ENCODE data around the gene TSPO. TPM values are rescaled to one million over a fixed set of nuclear protein-coding genes. Genes with fewer than 3 reads are reported as not detected.

The TSPO gene
- total and polyA plus RNA-seq, 2 donors from 2014 or later, result 134 to 173 TPM

DNA sequence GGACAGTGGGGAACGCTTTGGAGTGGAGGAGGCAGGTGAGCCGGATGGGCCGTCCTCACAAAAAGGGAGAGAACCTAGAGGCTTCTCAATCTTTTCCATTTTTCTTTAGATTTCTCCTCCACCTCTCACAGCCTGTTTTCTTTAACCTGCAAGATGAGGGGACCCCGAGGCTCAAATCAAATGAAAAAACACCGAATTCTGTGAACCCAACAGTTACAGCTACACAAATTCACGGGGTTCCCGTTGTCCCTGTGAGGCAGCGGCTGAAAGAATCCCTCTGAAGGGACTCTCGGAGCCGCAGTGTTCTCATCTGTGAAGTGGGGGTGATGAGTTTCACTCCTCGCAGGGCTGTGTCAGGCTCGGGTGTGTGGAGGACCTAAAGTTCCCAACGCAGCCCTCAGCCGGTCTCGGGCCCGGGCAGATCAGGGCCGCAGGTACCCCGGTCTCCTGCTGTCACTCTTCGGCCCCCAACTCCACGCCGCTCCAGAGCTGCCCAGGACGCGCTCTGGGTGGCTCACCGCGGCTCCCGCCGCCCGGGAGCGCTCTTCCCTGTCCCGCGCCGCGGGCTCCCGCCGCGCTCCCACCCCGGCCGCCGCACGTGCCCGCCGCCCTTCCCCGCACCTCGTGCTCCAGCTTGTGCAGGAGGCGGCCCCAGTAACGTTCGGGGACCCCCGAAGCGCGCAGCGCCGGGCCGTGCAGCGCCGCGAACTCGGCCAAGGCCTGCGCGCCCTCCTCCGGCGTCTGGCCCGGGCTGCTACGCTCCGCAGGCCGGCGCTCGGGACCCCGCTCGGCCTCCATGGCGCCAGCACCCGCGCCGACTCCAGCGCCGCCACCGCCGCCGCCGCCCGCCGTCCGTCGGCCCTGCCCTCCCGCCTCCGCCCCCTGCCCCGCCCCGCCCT is 35.2 kb downstream of the TSPO start, which contains the start of gene TTLL12:
Gene TTLL12 (minus strand): TSS at position 863 of the 899 bp plus-strand sequence. CDS start 65 bp downstream, at position 798.
- no peak for FAIRE-seq

DNA sequence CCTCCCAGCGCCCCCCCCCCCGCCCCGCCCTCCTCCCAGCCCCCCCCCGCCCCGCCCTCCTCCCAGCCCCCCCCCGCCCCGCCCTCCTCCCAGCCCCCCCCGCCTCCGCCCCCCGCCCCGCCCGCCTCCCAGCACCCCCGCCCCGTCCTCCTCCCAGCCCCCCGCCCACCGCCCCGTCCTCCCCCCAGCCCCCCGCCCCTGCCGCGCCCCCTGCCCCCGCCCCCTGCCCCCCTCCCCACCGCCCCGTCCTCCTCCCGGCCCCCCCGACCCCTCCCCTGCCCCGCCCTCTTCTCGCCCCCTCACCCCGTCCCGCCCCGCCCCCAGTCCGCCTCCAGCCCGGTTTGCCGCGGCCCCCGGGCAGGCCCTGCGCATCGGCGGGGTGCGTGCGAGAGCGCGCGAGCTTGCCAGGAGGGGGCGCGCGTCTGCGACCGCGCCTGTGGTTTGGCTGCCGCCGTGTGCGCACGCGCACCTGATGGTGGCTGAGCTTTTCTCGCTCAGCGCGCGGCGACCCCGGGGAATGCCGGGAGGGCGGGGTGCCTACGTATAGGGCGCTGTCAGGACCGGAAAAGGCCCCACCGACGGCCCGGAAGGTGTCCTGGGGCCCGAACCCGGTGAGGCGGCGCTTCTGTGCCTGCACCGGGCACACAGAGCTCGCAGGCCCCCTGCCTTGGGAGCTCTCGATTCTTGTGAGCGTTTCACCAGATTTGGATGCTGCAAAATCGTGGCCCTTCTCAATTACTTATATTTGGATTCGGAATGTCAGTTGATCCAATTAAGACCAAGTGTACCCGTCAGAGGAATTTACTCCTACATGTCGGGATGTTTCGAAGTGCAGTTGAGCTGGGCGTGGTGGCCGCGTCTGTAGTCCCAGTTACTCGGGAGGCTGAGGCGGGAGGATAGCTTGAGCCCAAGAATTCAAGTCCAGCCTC is 36.1 kb downstream of the TSPO start:
- peak overlapping the region; percentile 65 to 85 for H3K27ac ChIP-seq (ENCODE audit: low read depth in 2 of 2, low read length in 2 of 2)
- TF ChIP-seq, protein P1, sequence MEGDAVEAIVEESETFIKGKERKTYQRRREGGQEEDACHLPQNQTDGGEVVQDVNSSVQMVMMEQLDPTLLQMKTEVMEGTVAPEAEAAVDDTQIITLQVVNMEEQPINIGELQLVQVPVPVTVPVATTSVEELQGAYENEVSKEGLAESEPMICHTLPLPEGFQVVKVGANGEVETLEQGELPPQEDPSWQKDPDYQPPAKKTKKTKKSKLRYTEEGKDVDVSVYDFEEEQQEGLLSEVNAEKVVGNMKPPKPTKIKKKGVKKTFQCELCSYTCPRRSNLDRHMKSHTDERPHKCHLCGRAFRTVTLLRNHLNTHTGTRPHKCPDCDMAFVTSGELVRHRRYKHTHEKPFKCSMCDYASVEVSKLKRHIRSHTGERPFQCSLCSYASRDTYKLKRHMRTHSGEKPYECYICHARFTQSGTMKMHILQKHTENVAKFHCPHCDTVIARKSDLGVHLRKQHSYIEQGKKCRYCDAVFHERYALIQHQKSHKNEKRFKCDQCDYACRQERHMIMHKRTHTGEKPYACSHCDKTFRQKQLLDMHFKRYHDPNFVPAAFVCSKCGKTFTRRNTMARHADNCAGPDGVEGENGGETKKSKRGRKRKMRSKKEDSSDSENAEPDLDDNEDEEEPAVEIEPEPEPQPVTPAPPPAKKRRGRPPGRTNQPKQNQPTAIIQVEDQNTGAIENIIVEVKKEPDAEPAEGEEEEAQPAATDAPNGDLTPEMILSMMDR (IDR thresholded peaks at IDR 0.05; ENCODE audit: borderline replicate concordance, extremely low read depth, insufficient read depth), result peak; percentile 69
- H3K9ac ChIP-seq (ENCODE audit: low read length in 3 of 3), result peak overlapping the region; percentile 65 to 85 (median 69)
- H3K27me3 ChIP-seq (ENCODE audit: control insufficient read depth, insufficient read depth, low read length), result no peaks in the 10 kb centered on the region
- peaks cover 0 to 10% (median 9%) of the 10 kb centered on the region in 3 donors for H3K4me1 ChIP-seq (ENCODE audit: control insufficient read depth in 2 of 3, insufficient read depth in 2 of 3, low read depth in 1 of 3, low read length in 3 of 3)
- DNase-seq (peak; percentile 97 to 99 (median 98)), FAIRE-seq (no peak)
- no peaks in the 10 kb centered on the region for H3K36me3 ChIP-seq (ENCODE audit: control insufficient read depth in 2 of 3, insufficient read depth in 3 of 3, low read length in 3 of 3)
- intact Hi-C loops (cut with DNase I), result no loop called here
- no peaks in the 10 kb centered on the region for H3K9me3 ChIP-seq (ENCODE audit: control insufficient read depth in 2 of 3, insufficient read depth in 1 of 3, low read length in 3 of 3)
- peak overlapping the region; percentile 58 to 77 (median 74) for H3K4me3 ChIP-seq (ENCODE audit: low read length in 3 of 3)

More for the DNA sequence above, 35.2 kb downstream of the TSPO start, which contains the start of gene TTLL12:
- H3K4me1 ChIP-seq (ENCODE audit: control insufficient read depth in 2 of 3, insufficient read depth in 2 of 3, low read depth in 1 of 3, low read length in 3 of 3), result peaks cover 0 to 10% (median 9%) of the 10 kb centered on the region in 3 donors
- peak within 1 kb of the TSS; percentile 65 to 85 (median 69) for H3K9ac ChIP-seq (ENCODE audit: low read length in 3 of 3)
- peak within 1 kb of the TSS; percentile 65 to 85 for H3K27ac ChIP-seq (ENCODE audit: low read depth in 2 of 2, low read length in 2 of 2)
- H3K27me3 ChIP-seq (ENCODE audit: control insufficient read depth, insufficient read depth, low read length), result no peaks in the 10 kb centered on the region
- no peaks in the 10 kb centered on the region for H3K36me3 ChIP-seq (ENCODE audit: control insufficient read depth in 2 of 3, insufficient read depth in 3 of 3, low read length in 3 of 3)
- no peaks in the 10 kb centered on the region for H3K9me3 ChIP-seq (ENCODE audit: control insufficient read depth in 2 of 3, insufficient read depth in 1 of 3, low read length in 3 of 3)
- TF ChIP-seq, protein P1 (IDR thresholded peaks at IDR 0.05; ENCODE audit: borderline replicate concordance, extremely low read depth, insufficient read depth), result no peak
- intact Hi-C loops (cut with DNase I), result no loop called here
- DNase-seq, result peak; percentile 67 to 87 (median 83)
- H3K4me3 ChIP-seq (ENCODE audit: low read length in 3 of 3), result peak within 1 kb of the TSS; percentile 58 to 77 (median 76)

- FAIRE-seq, result no peak
- intact Hi-C loops (cut with DNase I), result no loop called here
- TF ChIP-seq, protein P1 (IDR thresholded peaks at IDR 0.05; ENCODE audit: borderline replicate concordance, extremely low read depth, insufficient read depth), result no peak
Observed at GRCh38 chr22:43188829-43189545, 37.6 kb downstream of the TSPO start.

More at GRCh38 chr22:43188829-43189545, 37.6 kb downstream of the TSPO start:
- Histone ChIP-seq H3K9ac (ENCODE audit: low read length in 3 of 3) (no peak overlapping the region), H3K4me1 (ENCODE audit: control insufficient read depth in 2 of 3, insufficient read depth in 2 of 3, low read depth in 1 of 3, low read length in 3 of 3) (peaks cover 0 to 10% (median 9%) of the 10 kb centered on the region in 3 donors), H3K9me3 (ENCODE audit: control insufficient read depth in 2 of 3, insufficient read depth in 1 of 3, low read length in 3 of 3) (no peaks in the 10 kb centered on the region), H3K27me3 (ENCODE audit: control insufficient read depth, insufficient read depth, low read length) (no peaks in the 10 kb centered on the region), H3K36me3 (ENCODE audit: control insufficient read depth in 2 of 3, insufficient read depth in 3 of 3, low read length in 3 of 3) (no peaks in the 10 kb centered on the region), H3K27ac (ENCODE audit: low read depth in 2 of 2, low read length in 2 of 2) (no peak overlapping the region), H3K4me3 (ENCODE audit: low read length in 3 of 3) (no peak overlapping the region)
- DNase-seq, result peak in 1 of 5 donors; percentile 68

Data from kidney (tissue), 14 donors.